Right lobe of liver (tissue), 4 donors: ENCODE results near the gene TDP1.

Experiments
- POLR2A ChIP-seq: fragments of 450-650 bp; IDR thresholded peaks from one replicate; pipeline ENCODE4 v1.6.1; 2017; ENCODE audit warnings: antibody characterized with exemption, mild to moderate bottlenecking
- TF ChIP-seq, protein P1 (sequence below), 4 donors: fragments of 200-600 bp in 3 of 4; fragments of 450-650 bp in 1 of 4; IDR thresholded peaks; one replicate each; pipeline versions ENCODE4 v1.5.1 to v1.8.0; 2016 to 2022; ENCODE audit warnings: antibody characterized with exemption in 4 of 4, mild to moderate bottlenecking in 2 of 4
- donor health status: DM: no; HTN: no; CAD: no.
- donor health status: DM: no; HTN: no; CAD: no.
- donor health status: DM: no; HTN: yes; CAD: no.

- no peak for TF ChIP-seq POLR2A
- TF ChIP-seq, protein P1, sequence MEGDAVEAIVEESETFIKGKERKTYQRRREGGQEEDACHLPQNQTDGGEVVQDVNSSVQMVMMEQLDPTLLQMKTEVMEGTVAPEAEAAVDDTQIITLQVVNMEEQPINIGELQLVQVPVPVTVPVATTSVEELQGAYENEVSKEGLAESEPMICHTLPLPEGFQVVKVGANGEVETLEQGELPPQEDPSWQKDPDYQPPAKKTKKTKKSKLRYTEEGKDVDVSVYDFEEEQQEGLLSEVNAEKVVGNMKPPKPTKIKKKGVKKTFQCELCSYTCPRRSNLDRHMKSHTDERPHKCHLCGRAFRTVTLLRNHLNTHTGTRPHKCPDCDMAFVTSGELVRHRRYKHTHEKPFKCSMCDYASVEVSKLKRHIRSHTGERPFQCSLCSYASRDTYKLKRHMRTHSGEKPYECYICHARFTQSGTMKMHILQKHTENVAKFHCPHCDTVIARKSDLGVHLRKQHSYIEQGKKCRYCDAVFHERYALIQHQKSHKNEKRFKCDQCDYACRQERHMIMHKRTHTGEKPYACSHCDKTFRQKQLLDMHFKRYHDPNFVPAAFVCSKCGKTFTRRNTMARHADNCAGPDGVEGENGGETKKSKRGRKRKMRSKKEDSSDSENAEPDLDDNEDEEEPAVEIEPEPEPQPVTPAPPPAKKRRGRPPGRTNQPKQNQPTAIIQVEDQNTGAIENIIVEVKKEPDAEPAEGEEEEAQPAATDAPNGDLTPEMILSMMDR (IDR thresholded peaks at IDR 0.05): no peak
Observed at GRCh38 chr14:90062822-90063539, 107.3 kb downstream of the TDP1 start.
